Small intestine (tissue), 7 donors: Measurements from ENCODE around the gene PPP1R12C. TPM values are rescaled to one million over a fixed set of nuclear protein-coding genes. Genes with fewer than 3 reads are reported as not detected.

Experiments used
- DNase-seq, 2 donors: peaks; one replicate each; pipeline versions ENCODE4 v3.0.0 to v3.0.0-alpha.2; 2013
- FAIRE-seq: peaks from 2 replicates; lab custom pipeline; 2012; peaks lifted over from hg19 to GRCh38; lab: Jason Lieb, UNC
- H3K27ac ChIP-seq, 3 donors: one replicate each; pipeline ENCODE4 v1.5.1; 2013; ENCODE audit warnings: low read length in 2 of 3, mild to moderate bottlenecking in 2 of 3, control low read depth in 1 of 3, inconsistent platforms in 1 of 3, low read depth in 1 of 3, moderate library complexity in 1 of 3
- H3K27me3 ChIP-seq, 3 donors: one replicate each; pipeline ENCODE4 v1.6.1; 2013; ENCODE audit warnings: low read length in 3 of 3, inconsistent platforms in 1 of 3; ENCODE audit not compliant: control insufficient read depth in 3 of 3, insufficient read depth in 3 of 3
- H3K36me3 ChIP-seq, 3 donors: one replicate each; pipeline ENCODE4 v1.6.1; 2013; ENCODE audit warnings: low read length in 3 of 3, inconsistent platforms in 1 of 3, low read depth in 1 of 3, mild to moderate bottlenecking in 1 of 3, moderate library complexity in 1 of 3; ENCODE audit not compliant: control insufficient read depth in 3 of 3, insufficient read depth in 2 of 3
- H3K4me1 ChIP-seq, 3 donors: one replicate each; pipeline ENCODE4 v1.6.1; 2013; ENCODE audit warnings: low read length in 2 of 3, inconsistent platforms in 1 of 3, low read depth in 1 of 3, mild to moderate bottlenecking in 1 of 3, moderate library complexity in 1 of 3; ENCODE audit not compliant: control insufficient read depth in 3 of 3, insufficient read depth in 2 of 3
- H3K4me3 ChIP-seq, 3 donors: one replicate each; pipeline ENCODE4 v1.5.1; 2013; ENCODE audit warnings: low read length in 3 of 3, control low read depth in 1 of 3, inconsistent platforms in 1 of 3, low read depth in 1 of 3, mild to moderate bottlenecking in 1 of 3, moderate library complexity in 1 of 3
- H3K9me3 ChIP-seq, 2 donors: one replicate each; pipeline ENCODE4 v1.6.1; 2013; ENCODE audit warnings: low read depth in 1 of 2, low read length in 1 of 2; ENCODE audit not compliant: control insufficient read depth in 2 of 2, insufficient read depth in 1 of 2
- WGBS, 3 donors: extraction: QIAGEN DNeasy Blood & Tissue Kit; methylation state at CpG; one replicate each; pipeline ENCODE4 v1.1.7; 2013; 5-methylcytosine and 5-hydroxymethylcytosine counted together
- polyA plus RNA-seq, 4 donors: library from polyadenylated mRNA; stranded (reverse) in 3 of 4; unstranded in 1 of 4; fragments of 200-250 nt in 3 of 4; fragments of 120-200 nt in 1 of 4; gene quantifications; one replicate each; pipeline versions ENCODE4 v1.2.1 to v1.2.3, GENCODE V29; 2013
- donor health status: healthy with polysubstance abuse.
- donor health status: control.
- donor health status: control.
- donor health status: Bipolar disorder and iron deficiency.
- donor health status: healthy.

Gene PPP1R12C
- polyA plus RNA-seq, 4 donors, result 68.3 to 192 (median 132) TPM

DNA sequence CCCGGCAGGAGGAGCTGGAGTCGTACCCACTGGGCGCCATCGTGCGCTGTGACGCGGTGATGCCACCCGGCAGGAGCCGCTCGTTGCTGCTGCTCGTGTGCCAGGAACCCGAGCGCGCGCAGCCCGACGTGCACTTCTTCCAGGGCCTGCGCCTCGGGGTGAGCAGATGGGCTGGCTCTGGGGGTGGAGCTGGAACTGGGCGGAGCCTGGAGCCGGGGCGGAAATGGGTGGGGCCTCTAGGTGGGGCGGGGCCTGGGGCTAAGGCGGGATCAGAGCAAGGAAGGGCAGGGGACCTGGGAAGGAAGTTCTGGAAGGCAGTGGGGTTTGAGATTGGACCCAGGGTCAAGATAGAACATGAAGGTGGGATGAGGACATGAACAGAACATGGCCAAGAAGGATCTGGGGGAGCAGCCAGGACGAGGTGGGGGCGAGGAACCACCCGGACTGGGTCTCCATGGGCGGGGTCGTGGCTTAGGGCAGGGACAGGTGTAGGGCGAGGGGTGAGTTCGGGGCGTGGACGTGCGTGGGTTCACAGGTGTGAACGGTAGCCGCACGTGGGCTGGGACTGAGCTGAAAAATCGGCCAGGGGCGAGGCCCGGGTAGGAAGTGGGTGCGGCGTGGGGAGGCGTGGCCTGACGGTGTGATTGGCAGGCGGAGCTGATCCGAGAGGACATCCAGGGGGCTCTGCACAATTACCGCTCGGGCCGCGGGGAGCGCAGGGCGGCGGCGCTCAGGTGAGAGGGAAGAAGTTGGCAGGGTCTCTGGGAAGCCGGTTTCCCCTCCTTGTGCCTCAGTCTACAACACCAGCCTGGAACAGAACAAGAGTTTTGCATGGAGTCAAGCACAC is 37.1 kb downstream of the PPP1R12C start:
- WGBS, 3 donors, result 3 to 5% (median 3%) methylated on average over 55 of the region's 55 CpGs
- peaks cover 0 to 57% (median 5%) of the 10 kb centered on the region in 3 donors for H3K27me3 ChIP-seq
- H3K27ac ChIP-seq, result peak overlapping the region; percentile 73 to 95 (median 86)
- no peak for FAIRE-seq
- peaks cover 0 to 30% (median 5%) of the 10 kb centered on the region in 3 donors for H3K4me1 ChIP-seq
- peak; percentile 87 to 89 for DNase-seq
- peak overlapping the region in 2 of 3 donors; percentile 50 to 51 for H3K4me3 ChIP-seq
- H3K9me3 ChIP-seq, result peaks cover 0 to 3% of the 10 kb centered on the region in 2 donors
- H3K36me3 ChIP-seq, result no peaks in the 10 kb centered on the region

DNA sequence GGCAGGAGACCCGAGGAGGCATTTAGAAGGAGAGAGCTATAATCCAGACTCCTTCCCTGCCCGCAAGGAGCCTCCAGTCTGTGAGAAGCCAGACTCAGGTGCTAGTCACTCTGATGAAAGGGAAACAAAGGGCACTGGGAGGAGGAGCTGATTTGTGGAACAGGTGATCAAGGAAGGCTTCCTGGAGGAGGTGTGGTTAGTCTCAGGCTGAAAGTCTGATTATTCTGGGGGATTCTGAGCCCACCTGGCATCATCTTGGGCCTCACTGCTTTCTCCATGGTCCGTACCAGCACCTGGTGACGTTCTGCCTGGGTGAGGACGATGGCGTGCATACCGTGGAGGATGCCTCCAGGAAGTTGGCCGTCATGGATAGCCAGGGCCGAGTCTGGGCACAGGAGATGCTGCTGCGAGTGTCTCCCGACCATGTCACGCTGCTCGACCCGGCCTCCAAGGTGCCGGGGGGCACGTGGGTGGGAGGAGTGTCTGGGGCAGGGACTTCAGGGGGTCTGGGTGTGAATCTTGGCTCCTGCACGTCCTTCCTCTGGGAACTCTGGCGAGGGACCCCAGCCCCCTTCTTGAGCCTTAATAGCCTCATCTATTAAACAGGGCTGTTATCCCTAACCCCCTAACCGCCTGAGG is 37.9 kb downstream of the PPP1R12C start:
- DNase-seq, result no peak
- no peak for FAIRE-seq
- WGBS, 3 donors, result 68 to 84% (median 76%) methylated on average over 18 to 19 of the region's 19 CpGs

DNA sequence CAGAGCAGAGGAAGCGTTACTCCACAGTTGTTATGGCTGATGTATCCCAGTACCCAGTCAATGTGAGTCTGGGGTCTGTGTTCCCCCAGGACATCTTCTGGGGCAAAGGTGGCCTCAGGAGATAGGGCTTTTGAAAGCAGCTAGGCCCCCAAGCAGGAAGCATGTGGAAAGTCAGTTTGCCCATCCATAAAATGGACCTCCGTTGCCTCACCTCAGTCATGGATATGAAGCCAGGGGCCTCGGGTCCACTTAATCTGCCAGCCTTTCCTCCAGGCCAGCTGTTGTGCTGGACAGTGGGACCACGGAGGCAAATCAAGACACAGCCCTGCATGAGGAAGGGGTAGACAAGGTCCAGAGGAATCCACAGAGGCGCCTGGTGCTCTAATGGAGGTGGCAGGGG is 38.4 kb downstream of the PPP1R12C start:
- Histone ChIP-seq H3K4me3 (no peak overlapping the region), H3K27me3 (peaks cover 0 to 43% (median 5%) of the 10 kb centered on the region in 3 donors), H3K27ac (no peak overlapping the region), H3K4me1 (peaks cover 0 to 31% (median 5%) of the 10 kb centered on the region in 3 donors), H3K36me3 (no peaks in the 10 kb centered on the region), H3K9me3 (peaks cover 0 to 3% of the 10 kb centered on the region in 2 donors)
- DNase-seq (no peak), FAIRE-seq (no peak)
- WGBS, 3 donors, result 81 to 90% (median 88%) methylated on average over 5 of the region's 5 CpGs

More for the DNA sequence above, 37.9 kb downstream of the PPP1R12C start:
- Histone ChIP-seq H3K4me1 (peaks cover 0 to 31% (median 5%) of the 10 kb centered on the region in 3 donors), H3K4me3 (no peak overlapping the region), H3K36me3 (no peaks in the 10 kb centered on the region), H3K27me3 (peaks cover 0 to 49% (median 5%) of the 10 kb centered on the region in 3 donors), H3K9me3 (peaks cover 0 to 3% of the 10 kb centered on the region in 2 donors), H3K27ac (no peak overlapping the region)

DNA sequence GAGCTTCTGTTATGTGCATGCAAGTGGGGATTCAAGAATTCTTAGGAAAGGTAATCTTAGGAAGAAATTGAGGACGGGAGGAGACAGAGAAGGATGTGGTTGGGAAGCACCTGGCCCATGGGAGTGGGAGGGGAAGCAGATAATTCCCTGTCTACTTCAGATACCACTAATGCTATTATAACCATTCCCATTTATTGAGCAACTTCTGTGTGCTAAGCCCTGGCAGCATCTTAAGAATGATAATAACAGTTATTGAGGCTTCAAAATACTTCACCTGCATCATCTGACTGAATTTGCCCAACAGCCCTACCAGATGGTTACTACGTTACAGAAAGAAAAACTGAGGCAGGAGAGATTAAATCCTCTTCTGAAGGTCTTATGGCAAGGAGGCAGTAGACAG is 40.3 kb downstream of the PPP1R12C start:
- FAIRE-seq (no peak), DNase-seq (no peak)
- WGBS, 3 donors, result 74 to 84% (median 77%) methylated on average over 2 of the region's 2 CpGs
- no peaks in the 10 kb centered on the region for H3K36me3 ChIP-seq
- no peaks in the 10 kb centered on the region for H3K9me3 ChIP-seq
- peaks cover 0 to 27% (median 5%) of the 10 kb centered on the region in 3 donors for H3K4me1 ChIP-seq
- peaks cover 0 to 25% (median 2%) of the 10 kb centered on the region in 3 donors for H3K27me3 ChIP-seq
- no peak overlapping the region for H3K4me3 ChIP-seq
- no peak overlapping the region for H3K27ac ChIP-seq

DNA sequence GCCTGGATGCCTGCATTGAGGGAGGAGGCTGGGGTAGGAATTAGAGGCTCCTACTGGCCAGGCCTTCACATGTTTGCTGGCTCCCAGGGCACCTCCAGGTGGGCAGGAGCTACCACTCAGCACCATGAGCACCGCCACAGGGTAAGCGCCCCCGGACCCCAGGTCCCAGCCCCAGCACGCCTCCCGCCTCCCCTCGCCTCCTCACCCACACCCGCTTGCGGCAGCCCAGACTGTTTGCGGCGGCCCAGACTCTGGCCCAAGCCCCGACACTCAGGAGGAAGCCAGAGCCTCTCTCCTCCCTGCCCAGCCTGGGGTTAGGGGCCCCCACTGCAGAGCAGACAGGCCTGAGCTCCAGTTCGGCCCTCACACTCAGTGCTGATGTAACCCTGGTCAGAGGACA is 41.1 kb downstream of the PPP1R12C start:
- Histone ChIP-seq H3K4me3 (no peak overlapping the region), H3K36me3 (no peaks in the 10 kb centered on the region), H3K9me3 (no peaks in the 10 kb centered on the region), H3K27ac (no peak overlapping the region), H3K4me1 (peaks cover 0 to 21% (median 5%) of the 10 kb centered on the region in 3 donors), H3K27me3 (peaks cover 0 to 17% (median 2%) of the 10 kb centered on the region in 3 donors)
- FAIRE-seq (no peak), DNase-seq (no peak)
- 74 to 82% (median 79%) methylated on average over 7 to 12 of the region's 12 CpGs for WGBS, 3 donors

DNA sequence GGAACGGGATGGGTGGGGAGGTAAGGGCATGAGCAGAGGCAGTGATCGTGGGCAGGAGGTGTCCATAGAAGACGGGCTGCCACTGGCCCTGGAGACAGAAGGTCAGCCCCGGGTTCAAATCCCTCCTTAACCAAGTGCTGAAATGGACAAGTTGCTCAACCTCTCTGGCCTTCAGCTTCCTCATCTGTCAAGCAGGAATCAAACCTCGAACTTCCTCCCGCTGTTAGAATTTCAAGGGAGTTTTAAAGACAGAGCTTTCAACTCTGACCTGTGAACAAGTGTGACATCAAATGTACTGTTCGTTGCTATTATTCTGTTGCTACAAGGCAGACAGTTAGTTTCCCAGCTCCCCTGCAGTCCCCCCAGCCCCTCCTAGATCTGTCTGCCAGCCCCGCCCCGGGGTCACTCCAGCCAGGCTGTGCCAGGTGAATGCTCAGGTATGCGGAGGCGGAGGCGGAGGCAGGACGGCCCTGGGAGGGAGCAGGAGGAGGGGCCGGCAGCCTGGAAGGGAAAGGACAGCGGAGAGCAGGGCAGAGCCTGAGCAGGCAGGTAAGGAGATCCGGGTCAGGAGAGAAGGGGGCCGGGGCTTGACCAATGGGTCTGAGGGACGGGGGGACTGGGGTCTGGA is 42.0 kb downstream of the PPP1R12C start, which contains the start of gene EPS8L1:
EPS8L1 (plus strand) TSS at position 499 of the 628 bp plus-strand sequence. CDS start 576 bp downstream, outside the sequence.
- peak within 1 kb of the TSS in 2 of 3 donors; percentile 10 to 20 for H3K4me3 ChIP-seq
- WGBS, 3 donors, result 14 to 30% (median 21%) methylated on average over 18 of the region's 18 CpGs
- DNase-seq (peak; percentile 79 to 87), FAIRE-seq (no peak)
- H3K9me3 ChIP-seq, result no peaks in the 10 kb centered on the region
- H3K27ac ChIP-seq, result peak within 1 kb of the TSS in 1 of 3 donors; percentile 11
- peaks cover 0 to 16% (median 5%) of the 10 kb centered on the region in 3 donors for H3K4me1 ChIP-seq
- H3K36me3 ChIP-seq, result no peaks in the 10 kb centered on the region
- peaks cover 0 to 10% (median 0%) of the 10 kb centered on the region in 3 donors for H3K27me3 ChIP-seq

DNA sequence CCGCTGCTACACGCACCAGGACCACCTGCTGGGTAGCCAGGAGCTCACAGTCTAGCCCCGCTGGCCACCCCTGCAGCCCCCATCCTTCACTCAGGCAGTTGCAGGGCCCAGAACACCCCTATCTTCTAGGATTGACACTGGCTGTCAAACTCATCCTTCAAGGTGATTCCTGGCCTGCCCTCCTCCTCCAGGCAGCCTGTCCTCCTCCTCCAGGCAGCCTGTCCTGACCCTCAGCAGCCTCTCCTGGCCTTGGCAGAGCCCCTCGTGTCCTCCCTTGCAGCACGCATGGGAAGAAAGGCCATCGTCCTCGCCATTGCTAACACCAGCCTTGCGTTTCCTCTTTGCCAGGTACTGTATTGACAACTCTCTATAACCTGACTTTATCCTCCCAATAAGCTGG is 45.5 kb downstream of the PPP1R12C start:
- Histone ChIP-seq H3K27ac (peak overlapping the region in 1 of 3 donors; percentile 14), H3K27me3 (peaks cover 0 to 6% (median 0%) of the 10 kb centered on the region in 3 donors), H3K4me1 (peaks cover 0 to 11% (median 0%) of the 10 kb centered on the region in 3 donors), H3K9me3 (no peaks in the 10 kb centered on the region), H3K4me3 (no peak overlapping the region), H3K36me3 (no peaks in the 10 kb centered on the region)
- no peak for DNase-seq
- FAIRE-seq, result no peak
- 74 to 91% (median 77%) methylated on average over 8 of the region's 8 CpGs for WGBS, 3 donors

DNA sequence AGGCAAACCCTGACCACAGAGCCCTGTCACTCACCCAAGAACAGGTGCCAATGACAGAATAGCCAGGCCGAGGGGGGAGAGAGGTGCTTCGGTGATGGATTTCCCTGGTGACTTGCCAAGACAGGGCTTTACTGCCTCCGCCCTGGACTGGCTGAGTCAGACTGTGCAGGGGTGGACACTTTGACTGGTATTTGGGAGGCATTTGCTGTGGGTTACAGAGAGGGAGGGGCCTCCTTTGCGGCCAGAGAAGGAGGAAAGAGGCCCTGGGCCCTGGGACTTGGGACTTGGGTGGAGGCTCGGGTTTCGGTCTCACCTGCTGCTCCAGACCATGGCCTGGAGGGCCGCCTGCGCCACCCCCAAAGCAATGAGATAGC is 46.3 kb downstream of the PPP1R12C start:
- FAIRE-seq (no peak), DNase-seq (peak; percentile 57 to 84)
- Histone ChIP-seq H3K4me3 (no peak overlapping the region), H3K9me3 (no peaks in the 10 kb centered on the region), H3K4me1 (peaks cover 0 to 11% (median 0%) of the 10 kb centered on the region in 3 donors), H3K27me3 (peaks cover 0 to 6% (median 2%) of the 10 kb centered on the region in 3 donors), H3K36me3 (no peaks in the 10 kb centered on the region), H3K27ac (no peak overlapping the region)
- WGBS, 3 donors, result 15 to 39% (median 38%) methylated on average over 7 to 8 of the region's 8 CpGs
